ACC112 (cell line): ENCODE measurements around the gene LGALS9C.
"Not testable (repeated sequence)": the region's sequence is repeated elsewhere in the genome, so short reads cannot be mapped to it uniquely, and the experiment has no call there.

Experiments used
- H2AFZ ChIP-seq: fragments of 200-600 bp; sonication (generic); one replicate; pipeline ENCODE4 v1.6.0; 2017; ENCODE audit warnings: antibody characterized with exemption, low read length; ENCODE audit not compliant: unreplicated experiment
- H3K27ac ChIP-seq: fragments of 200-600 bp; sonication (generic); 2 replicates; pipeline ENCODE4 v1.5.1; 2014; ENCODE audit warnings: low read depth, mild to moderate bottlenecking, antibody characterized with exemption, low read length, moderate library complexity
- H3K27me3 ChIP-seq: fragments of 200-600 bp; sonication (generic); 2 replicates; pipeline ENCODE4 v1.6.1; 2014; ENCODE audit warnings: mild to moderate bottlenecking, antibody characterized with exemption, low read length, moderate library complexity, mixed read lengths; ENCODE audit not compliant: insufficient read depth
- H3K36me3 ChIP-seq: fragments of 200-600 bp; sonication (generic); 2 replicates; pipeline ENCODE4 v1.6.1; 2016; ENCODE audit warnings: mild to moderate bottlenecking, antibody characterized with exemption, low read length, moderate library complexity, mixed read lengths; ENCODE audit not compliant: insufficient read depth
- H3K4me1 ChIP-seq: fragments of 200-600 bp; sonication (generic); one replicate; pipeline ENCODE4 v1.6.1; 2016; ENCODE audit warnings: low read length, mixed read lengths; ENCODE audit not compliant: insufficient read depth, unreplicated experiment, control insufficient read depth
- H3K4me3 ChIP-seq: fragments of 200-600 bp; sonication (generic); 2 replicates; pipeline ENCODE4 v1.5.1; 2014; ENCODE audit warnings: mild to moderate bottlenecking, low read depth, low read length
- H3K79me2 ChIP-seq: fragments of 200-600 bp; sonication (generic); one replicate; pipeline ENCODE4 v1.6.0; 2016; ENCODE audit warnings: low read length; ENCODE audit not compliant: control insufficient read depth, unreplicated experiment, insufficient read depth

Gene LGALS9C

GRCh38 chr17:18530405-18530804, 53.8 kb downstream of the LGALS9C start:
- not testable (repeated sequence) for H3K36me3 ChIP-seq, H3K27me3 ChIP-seq, H3K79me2 ChIP-seq, H2AFZ ChIP-seq, H3K27ac ChIP-seq, H3K4me1 ChIP-seq, H3K4me3 ChIP-seq

GRCh38 chr17:18542234-18542633, 65.6 kb downstream of the LGALS9C start:
- H2AFZ ChIP-seq, result not testable (repeated sequence)

DNA sequence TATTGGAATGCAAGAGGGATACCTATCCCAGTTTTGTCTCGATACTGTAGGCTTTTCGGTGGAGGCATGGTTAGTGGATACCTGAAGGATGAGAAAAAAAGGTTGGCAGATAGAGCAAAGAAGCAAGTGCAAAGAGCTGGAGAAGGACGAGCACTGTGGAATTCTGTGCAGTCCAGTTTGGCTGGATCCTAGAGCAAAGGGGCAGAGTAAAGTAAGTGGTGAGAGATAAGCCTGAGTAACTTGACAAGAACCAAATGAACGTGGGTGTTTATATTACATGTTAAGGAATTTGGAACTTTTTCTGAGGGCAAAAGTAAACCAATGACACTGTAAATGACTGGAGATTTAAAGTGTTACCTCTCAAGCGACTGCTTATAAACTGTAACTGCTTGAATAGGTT, 66.3 kb downstream of the LGALS9C start:
- not testable (repeated sequence) for H3K27ac ChIP-seq, H2AFZ ChIP-seq, H3K4me3 ChIP-seq, H3K36me3 ChIP-seq, H3K4me1 ChIP-seq, H3K27me3 ChIP-seq, H3K79me2 ChIP-seq

More at GRCh38 chr17:18542234-18542633, 65.6 kb downstream of the LGALS9C start:
- not testable (repeated sequence) for H3K79me2 ChIP-seq, H3K4me1 ChIP-seq, H3K4me3 ChIP-seq, H3K27me3 ChIP-seq, H3K36me3 ChIP-seq, H3K27ac ChIP-seq
